Urinary bladder (tissue), 4 donors: Measurements from ENCODE around the gene SINHCAF. TPM values are rescaled to one million over a fixed set of nuclear protein-coding genes. Genes with fewer than 3 reads are reported as not detected.

Experiments used
- DNase-seq: peaks from one replicate; pipeline ENCODE4 v3.0.0-alpha.2; 2015; ENCODE audit errors: extremely low spot score
- H3K27ac ChIP-seq: one replicate; pipeline ENCODE4 v1.5.1; 2013; ENCODE audit warnings: low read depth, mild to moderate bottlenecking, moderate library complexity
- H3K36me3 ChIP-seq: one replicate; pipeline ENCODE4 v1.6.1; 2013; ENCODE audit warnings: mild to moderate bottlenecking, moderate library complexity; ENCODE audit not compliant: insufficient read depth
- H3K4me1 ChIP-seq: one replicate; pipeline ENCODE4 v1.6.1; 2013; ENCODE audit warnings: mild to moderate bottlenecking, moderate library complexity; ENCODE audit not compliant: insufficient read depth
- H3K4me3 ChIP-seq: one replicate; pipeline ENCODE4 v1.5.1; 2013; ENCODE audit warnings: low read depth, low read length
- WGBS: extraction: QIAGEN DNeasy Blood & Tissue Kit; methylation state at CpG from one replicate; pipeline ENCODE4 v1.1.7; 2013; 5-methylcytosine and 5-hydroxymethylcytosine counted together
- polyA plus RNA-seq: library from polyadenylated mRNA; stranded (reverse); fragments of 200-250 nt; gene quantifications from one replicate; pipeline ENCODE4 v1.2.3, GENCODE V29; 2013
- total RNA-seq: library from RNA; depleted of rRNA; stranded (reverse); fragments of >200 nt; gene quantifications from one replicate; pipeline ENCODE4 v1.2.3, GENCODE V29; 2014
- donor health status: healthy with polysubstance abuse.
- donor health status: healthy.

SINHCAF gene
- total and polyA plus RNA-seq, 2 donors: 17.4 to 47.7 TPM

GRCh38 chr12:31323391-31324115 lies 2.4 kb downstream of the SINHCAF start:
- Histone ChIP-seq H3K27ac (peak overlapping the region; percentile 83), H3K4me1 (no peaks in the 10 kb centered on the region), H3K4me3 (peak overlapping the region; percentile 59), H3K36me3 (no peaks in the 10 kb centered on the region)
- WGBS: 8% methylated on average over 37 of the region's 37 CpGs
- DNase-seq: no peak

GRCh38 chr12:31322801-31323207 lies 3.1 kb downstream of the SINHCAF start:
- Histone ChIP-seq H3K27ac (no peak overlapping the region), H3K4me3 (peak overlapping the region; percentile 59), H3K36me3 (no peaks in the 10 kb centered on the region), H3K4me1 (no peaks in the 10 kb centered on the region)
- DNase-seq: no peak
- 71% methylated on average over 5 of the region's 5 CpGs for WGBS

- H3K36me3 ChIP-seq: no peaks in the 10 kb centered on the region
- 95% methylated on average over 1 of the region's 1 CpG for WGBS
- no peak overlapping the region for H3K27ac ChIP-seq
- no peak overlapping the region for H3K4me3 ChIP-seq
- H3K4me1 ChIP-seq: no peaks in the 10 kb centered on the region
- DNase-seq: no peak
Observed at GRCh38 chr12:31321897-31322228, 4.1 kb downstream of the SINHCAF start.

- no peak for DNase-seq
- Histone ChIP-seq H3K36me3 (no peaks in the 10 kb centered on the region), H3K27ac (no peak overlapping the region), H3K4me3 (no peak overlapping the region), H3K4me1 (no peaks in the 10 kb centered on the region)
- 77% methylated on average over 4 of the region's 4 CpGs for WGBS
Observed at GRCh38 chr12:31321186-31321896, 4.6 kb downstream of the SINHCAF start.

- no peaks in the 10 kb centered on the region for H3K4me1 ChIP-seq
Observed at GRCh38 chr12:31318657-31319269, 7.2 kb downstream of the SINHCAF start.

GRCh38 chr12:31317471-31318395 lies 8.2 kb downstream of the SINHCAF start:
- 15% methylated on average over 8 of the region's 8 CpGs for WGBS
- Histone ChIP-seq H3K4me3 (peak overlapping the region; percentile 31), H3K4me1 (no peaks in the 10 kb centered on the region), H3K27ac (peak overlapping the region; percentile 23), H3K36me3 (no peaks in the 10 kb centered on the region)
- DNase-seq: no peak

More at GRCh38 chr12:31318657-31319269, 7.2 kb downstream of the SINHCAF start:
- no peak for DNase-seq
- Histone ChIP-seq H3K27ac (no peak overlapping the region), H3K4me3 (no peak overlapping the region), H3K36me3 (no peaks in the 10 kb centered on the region)
- 96% methylated on average over 2 of the region's 2 CpGs for WGBS

- no peaks in the 10 kb centered on the region for H3K36me3 ChIP-seq
- no peak overlapping the region for H3K4me3 ChIP-seq
- DNase-seq: no peak
- no peaks in the 10 kb centered on the region for H3K4me1 ChIP-seq
- H3K27ac ChIP-seq: no peak overlapping the region
- 61% methylated on average over 3 of the region's 3 CpGs for WGBS
Observed at GRCh38 chr12:31316891-31317290, 9.1 kb downstream of the SINHCAF start.

- no peak overlapping the region for H3K4me3 ChIP-seq
- WGBS: 86% methylated on average over 7 of the region's 7 CpGs
- H3K36me3 ChIP-seq: no peaks in the 10 kb centered on the region
- DNase-seq: no peak
- no peak overlapping the region for H3K27ac ChIP-seq
- no peaks in the 10 kb centered on the region for H3K4me1 ChIP-seq
Observed at GRCh38 chr12:31315784-31316465, 10.0 kb downstream of the SINHCAF start.

- WGBS: 91% methylated on average over 3 of the region's 3 CpGs
- H3K27ac ChIP-seq: no peak overlapping the region
- DNase-seq: no peak
Observed at GRCh38 chr12:31315044-31315715, 10.8 kb downstream of the SINHCAF start.

GRCh38 chr12:31312431-31312830 lies 13.5 kb downstream of the SINHCAF start:
- Histone ChIP-seq H3K4me1 (no peaks in the 10 kb centered on the region), H3K4me3 (no peak overlapping the region), H3K36me3 (no peaks in the 10 kb centered on the region), H3K27ac (no peak overlapping the region)
- WGBS: 99% methylated on average over 1 of the region's 1 CpG
- DNase-seq: no peak

More at GRCh38 chr12:31315044-31315715, 10.8 kb downstream of the SINHCAF start:
- Histone ChIP-seq H3K4me3 (no peak overlapping the region), H3K36me3 (no peaks in the 10 kb centered on the region), H3K4me1 (no peaks in the 10 kb centered on the region)

GRCh38 chr12:31311634-31312258 lies 14.2 kb downstream of the SINHCAF start:
- H3K4me1 ChIP-seq: no peaks in the 10 kb centered on the region
- 96% methylated on average over 2 of the region's 2 CpGs for WGBS
- no peak overlapping the region for H3K4me3 ChIP-seq
- no peak overlapping the region for H3K27ac ChIP-seq
- H3K36me3 ChIP-seq: no peaks in the 10 kb centered on the region
- no peak for DNase-seq

- DNase-seq: no peak
- Histone ChIP-seq H3K4me1 (no peaks in the 10 kb centered on the region), H3K4me3 (no peak overlapping the region), H3K27ac (no peak overlapping the region), H3K36me3 (no peaks in the 10 kb centered on the region)
- WGBS: 90% methylated on average over 2 of the region's 2 CpGs
Observed at GRCh38 chr12:31310488-31310887, 15.5 kb downstream of the SINHCAF start.
